Adipocyte (in vitro differentiated cells): ENCODE measurements around the gene BCL2.
"Not testable (repeated sequence)": the region's sequence is repeated elsewhere in the genome, so short reads cannot be mapped to it uniquely, and the experiment has no call there.

Source experiments
- DNase-seq: peaks from one replicate; pipeline ENCODE4 v3.0.0-alpha.2; 2015; ENCODE audit warnings: low read depth
- H3K27me3 ChIP-seq: replicated peaks from 2 replicates; pipeline ENCODE4 v1.7.0; 2013; ENCODE audit warnings: mild to moderate bottlenecking, low read length, moderate library complexity; ENCODE audit not compliant: control insufficient read depth, insufficient read depth
- H3K36me3 ChIP-seq: 2 replicates; pipeline ENCODE4 v1.7.0; 2013; ENCODE audit warnings: low read length, mild to moderate bottlenecking, moderate library complexity; ENCODE audit not compliant: control insufficient read depth, insufficient read depth, severe bottlenecking
- H3K4me1 ChIP-seq: 2 replicates; pipeline ENCODE4 v1.7.0; 2013; ENCODE audit warnings: mild to moderate bottlenecking, low read length, moderate library complexity; ENCODE audit not compliant: control insufficient read depth, insufficient read depth
- H3K4me3 ChIP-seq: 2 replicates; pipeline ENCODE4 v1.7.0; 2013; ENCODE audit warnings: mild to moderate bottlenecking, low read length, moderate library complexity
- H3K9ac ChIP-seq: 2 replicates; pipeline ENCODE4 v1.7.0; 2013; ENCODE audit warnings: mild to moderate bottlenecking, low read length, moderate library complexity
- H3K9me3 ChIP-seq: 2 replicates; pipeline ENCODE4 v1.7.0; 2013; ENCODE audit warnings: mild to moderate bottlenecking, low read length, moderate library complexity; ENCODE audit not compliant: control insufficient read depth

BCL2 gene

DNA sequence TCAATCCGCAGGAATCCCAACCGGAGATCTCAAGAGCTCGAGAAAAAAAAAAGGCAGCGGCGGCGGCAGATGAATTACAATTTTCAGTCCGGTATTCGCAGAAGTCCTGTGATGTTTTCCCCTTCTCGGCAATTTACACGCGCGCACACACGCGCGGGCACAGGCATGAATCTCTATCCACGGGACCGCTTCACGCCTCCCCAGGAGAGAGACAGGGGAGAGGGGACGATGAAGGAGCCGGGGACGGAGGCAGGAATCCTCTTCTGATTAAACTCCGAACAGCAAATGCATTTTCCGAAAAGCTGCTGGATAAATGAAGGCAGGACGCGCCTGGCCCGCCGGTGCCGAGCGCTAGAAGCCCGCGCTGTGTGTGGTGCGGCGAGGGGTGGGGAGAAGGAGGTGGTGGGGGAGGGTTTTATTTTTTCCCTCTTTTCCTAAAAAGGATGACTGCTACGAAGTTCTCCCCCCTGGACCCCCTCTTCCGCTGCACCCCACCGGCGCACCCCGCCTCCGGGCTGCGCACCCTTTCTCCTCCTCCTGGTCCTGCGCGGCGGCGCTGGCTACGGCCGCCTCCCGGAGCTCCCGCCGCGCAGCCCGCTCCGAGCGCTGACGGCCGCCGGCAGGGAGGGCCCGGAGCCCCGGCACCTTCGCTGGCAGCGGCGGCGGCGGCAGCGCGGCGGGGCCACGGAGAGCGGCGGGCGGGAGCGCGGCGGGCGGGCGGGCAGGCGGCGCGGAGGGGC is at the start of gene BCL2:
TSS of gene BCL2 (minus strand) at position 387 of the 740 bp plus-strand sequence.
- DNase-seq = peak; percentile 84
- H3K36me3 ChIP-seq = no peaks in the 10 kb centered on the region
- no peaks in the 10 kb centered on the region for H3K27me3 ChIP-seq
- H3K9me3 ChIP-seq = no peaks in the 10 kb centered on the region
- H3K4me1 ChIP-seq = peaks cover 31% of the 10 kb centered on the region
- H3K4me3 ChIP-seq = peak within 1 kb of the TSS; percentile 89
- peak within 1 kb of the TSS; percentile 88 for H3K9ac ChIP-seq

DNA sequence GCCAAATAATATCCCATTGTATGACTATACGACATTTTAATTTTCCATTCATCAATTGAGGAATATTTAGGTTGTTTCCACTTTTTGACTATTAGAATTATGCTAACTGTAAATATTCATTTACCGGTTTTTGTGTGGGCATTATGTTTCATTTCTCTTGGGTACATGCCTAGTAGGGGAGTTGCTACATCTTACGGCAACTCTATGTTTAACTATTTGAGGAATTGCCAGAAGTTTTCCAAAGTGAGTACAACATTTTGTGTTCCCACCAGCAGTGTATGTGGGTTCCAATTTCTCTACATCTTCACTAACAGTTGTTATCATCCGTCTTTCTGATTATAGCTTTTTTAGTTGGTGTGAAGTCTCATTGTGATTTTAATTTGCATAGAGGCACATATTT is 49.0 kb upstream of the BCL2 start:
- Histone ChIP-seq H3K9ac (peak overlapping the region; percentile 95), H3K4me1 (peaks cover 24% of the 10 kb centered on the region), H3K4me3 (peak overlapping the region; percentile 99), H3K27me3 (no peaks in the 10 kb centered on the region), H3K9me3 (no peaks in the 10 kb centered on the region), H3K36me3 (no peaks in the 10 kb centered on the region)
- DNase-seq = peak; percentile 37

DNA sequence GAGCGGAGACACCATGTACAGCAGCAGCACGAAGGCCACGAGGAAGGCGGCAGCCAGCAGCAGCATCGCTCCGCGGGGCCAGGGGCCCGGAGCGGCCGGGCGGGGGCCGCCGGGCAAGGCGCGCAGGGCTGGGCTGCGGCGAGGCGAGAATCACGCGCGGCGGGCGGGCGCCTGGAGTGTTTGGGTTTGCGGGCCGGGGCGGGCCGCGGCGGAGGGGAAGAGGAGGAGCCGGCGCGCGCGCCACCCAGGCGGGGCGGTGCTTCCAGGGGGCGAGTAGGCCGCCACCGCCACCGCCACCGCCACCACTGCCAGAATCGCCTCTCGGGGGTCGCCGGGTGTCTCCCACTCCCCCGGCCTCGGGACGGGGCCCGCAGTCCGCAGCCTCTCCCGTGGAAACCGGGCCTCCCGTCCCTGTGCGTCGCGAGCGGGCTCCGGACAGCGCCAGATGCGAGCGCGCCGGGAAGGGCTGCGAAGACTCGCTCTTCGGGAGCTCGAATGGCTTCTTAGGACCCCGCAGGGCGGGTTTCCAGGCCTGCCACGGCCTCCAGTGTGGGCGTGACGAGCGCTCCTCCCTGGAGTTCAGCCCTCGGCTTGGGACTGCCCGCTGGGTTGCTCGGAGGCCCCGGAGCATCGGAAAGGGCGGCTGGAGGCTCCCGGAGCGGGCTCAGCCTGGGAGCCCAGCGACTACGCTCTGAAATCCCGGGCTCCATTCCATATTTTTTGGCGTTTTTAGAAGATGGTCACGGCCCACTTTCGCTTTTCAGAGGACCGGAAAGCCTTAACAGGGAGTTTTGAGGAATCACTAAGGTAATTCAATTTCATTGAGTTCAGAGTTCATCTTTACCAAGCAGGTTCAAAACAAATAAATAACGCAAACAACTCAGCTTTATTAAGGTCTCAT is 47.7 kb upstream of the BCL2 start, which contains the start of gene KDSR:
TSS of gene KDSR (minus strand) at position 154 of the 901 bp plus-strand sequence. CDS start at position 66, 88 bp downstream.
- H3K4me1 ChIP-seq = peaks cover 24% of the 10 kb centered on the region
- DNase-seq = peak; percentile 99
- no peaks in the 10 kb centered on the region for H3K9me3 ChIP-seq
- peaks cover 5% of the 10 kb centered on the region for H3K36me3 ChIP-seq
- H3K4me3 ChIP-seq = peak within 1 kb of the TSS; percentile 99
- H3K9ac ChIP-seq = peak within 1 kb of the TSS; percentile 95
- no peaks in the 10 kb centered on the region for H3K27me3 ChIP-seq

DNA sequence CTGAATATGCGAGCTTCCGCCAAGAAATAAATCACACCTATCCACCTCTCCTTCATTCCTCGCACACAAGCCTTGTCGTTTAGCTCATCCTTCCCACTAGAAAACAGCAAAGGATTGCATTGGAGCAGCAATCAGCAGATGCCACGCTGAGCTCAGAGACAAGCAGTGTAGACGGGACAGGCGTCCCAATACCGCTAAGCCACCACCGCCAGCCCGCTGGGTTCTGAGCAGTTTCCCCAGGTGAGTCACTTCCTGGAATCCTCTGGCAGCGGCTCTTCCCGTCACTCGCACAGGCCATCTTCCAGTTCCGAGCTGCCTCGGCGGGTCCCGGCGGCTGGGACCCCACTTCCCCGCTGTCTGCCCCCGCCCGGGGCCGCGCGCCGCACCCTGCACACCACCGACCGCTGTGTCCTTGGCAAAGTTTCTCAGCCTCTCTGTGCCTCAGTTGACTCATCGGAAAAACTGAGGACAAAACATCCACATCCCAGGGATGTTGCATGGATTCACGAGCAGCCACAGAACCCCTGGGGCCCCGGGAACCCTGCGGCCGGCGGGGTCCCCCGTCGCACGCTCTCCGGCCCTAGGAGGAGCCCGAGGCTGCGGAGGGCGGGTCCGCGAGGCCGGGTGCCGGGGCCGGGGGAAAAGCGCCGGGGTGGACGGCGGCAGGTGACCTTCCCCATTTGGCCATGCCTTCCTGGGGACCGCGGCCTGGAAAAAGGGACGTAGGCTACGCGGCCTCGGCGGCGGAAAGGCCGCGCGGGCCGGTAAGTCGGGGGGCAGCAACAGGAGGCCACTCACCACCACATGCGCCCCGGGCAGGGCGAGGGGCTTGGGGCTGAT is 46.9 kb upstream of the BCL2 start:
- Histone ChIP-seq H3K36me3 (peaks cover 12% of the 10 kb centered on the region), H3K9me3 (no peaks in the 10 kb centered on the region), H3K27me3 (no peaks in the 10 kb centered on the region), H3K4me1 (peaks cover 24% of the 10 kb centered on the region), H3K9ac (peak overlapping the region; percentile 95), H3K4me3 (peak overlapping the region; percentile 99)
- DNase-seq = peak; percentile 74

DNA sequence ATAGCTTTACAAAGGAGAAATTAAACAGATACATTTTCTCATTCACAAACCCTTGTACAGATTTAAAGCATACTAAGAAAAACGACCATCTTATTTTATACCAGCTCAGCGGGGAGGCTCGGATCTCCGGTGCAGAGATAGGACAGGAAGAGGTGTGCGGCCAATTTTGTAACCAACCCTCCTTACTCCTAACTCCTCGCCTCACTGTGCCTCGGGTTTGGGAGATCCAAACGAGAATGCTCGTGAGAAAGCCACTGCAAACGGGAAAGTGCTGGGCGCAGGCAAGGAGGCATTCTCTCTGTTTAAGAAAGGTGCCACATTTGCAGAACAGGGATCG is 46.3 kb upstream of the BCL2 start:
- Histone ChIP-seq H3K36me3 (peaks cover 15% of the 10 kb centered on the region), H3K9me3 (no peaks in the 10 kb centered on the region), H3K9ac (peak overlapping the region; percentile 95), H3K27me3 (no peaks in the 10 kb centered on the region), H3K4me3 (peak overlapping the region; percentile 99), H3K4me1 (peaks cover 24% of the 10 kb centered on the region)
- DNase-seq = peak; percentile 48

DNA sequence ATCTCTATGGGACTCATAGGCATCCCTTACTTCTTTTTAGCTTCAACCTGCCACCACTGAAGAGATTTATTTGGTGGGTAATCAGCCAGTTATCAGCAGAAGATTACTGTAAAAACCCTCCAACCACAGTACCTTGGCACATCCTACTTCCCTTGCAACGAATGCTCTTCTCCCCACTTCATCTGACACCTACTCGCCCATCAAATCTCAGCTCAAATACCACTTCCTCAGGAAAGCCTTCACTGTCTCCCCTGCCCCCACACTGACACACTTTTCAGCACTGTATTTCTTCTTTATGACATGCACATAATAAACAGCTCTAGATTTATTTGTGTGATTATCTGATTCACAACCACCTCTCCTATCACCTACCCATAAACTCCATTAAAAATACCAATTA is 44.4 kb upstream of the BCL2 start:
- no peak overlapping the region for H3K4me3 ChIP-seq
- H3K27me3 ChIP-seq = no peaks in the 10 kb centered on the region
- no peak for DNase-seq
- H3K36me3 ChIP-seq = peaks cover 32% of the 10 kb centered on the region
- no peak overlapping the region for H3K9ac ChIP-seq
- no peaks in the 10 kb centered on the region for H3K9me3 ChIP-seq
- peaks cover 21% of the 10 kb centered on the region for H3K4me1 ChIP-seq

DNA sequence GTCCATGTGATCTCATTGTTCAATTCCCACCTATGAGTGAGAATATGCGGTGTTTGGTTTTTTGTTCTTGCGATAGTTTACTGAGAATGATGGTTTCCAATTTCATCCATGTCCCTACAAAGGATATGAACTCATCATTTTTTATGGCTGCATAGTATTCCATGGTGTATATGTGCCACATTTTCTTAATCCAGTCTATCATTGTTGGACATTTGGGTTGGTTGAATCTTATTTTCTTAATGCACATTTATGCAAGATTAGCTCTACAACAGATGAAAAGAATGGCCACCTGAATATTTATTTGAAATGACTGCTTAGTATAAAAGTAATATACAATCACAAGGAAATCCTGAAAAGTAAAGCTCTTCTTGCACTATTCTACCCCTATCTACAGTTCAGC is 43.9 kb upstream of the BCL2 start:
- H3K27me3 ChIP-seq, H3K9ac ChIP-seq, DNase-seq, H3K4me3 ChIP-seq, H3K9me3 ChIP-seq: not testable (repeated sequence)
- H3K36me3 ChIP-seq = peaks cover 33% of the 10 kb centered on the region
- H3K4me1 ChIP-seq = peaks cover 15% of the 10 kb centered on the region

DNA sequence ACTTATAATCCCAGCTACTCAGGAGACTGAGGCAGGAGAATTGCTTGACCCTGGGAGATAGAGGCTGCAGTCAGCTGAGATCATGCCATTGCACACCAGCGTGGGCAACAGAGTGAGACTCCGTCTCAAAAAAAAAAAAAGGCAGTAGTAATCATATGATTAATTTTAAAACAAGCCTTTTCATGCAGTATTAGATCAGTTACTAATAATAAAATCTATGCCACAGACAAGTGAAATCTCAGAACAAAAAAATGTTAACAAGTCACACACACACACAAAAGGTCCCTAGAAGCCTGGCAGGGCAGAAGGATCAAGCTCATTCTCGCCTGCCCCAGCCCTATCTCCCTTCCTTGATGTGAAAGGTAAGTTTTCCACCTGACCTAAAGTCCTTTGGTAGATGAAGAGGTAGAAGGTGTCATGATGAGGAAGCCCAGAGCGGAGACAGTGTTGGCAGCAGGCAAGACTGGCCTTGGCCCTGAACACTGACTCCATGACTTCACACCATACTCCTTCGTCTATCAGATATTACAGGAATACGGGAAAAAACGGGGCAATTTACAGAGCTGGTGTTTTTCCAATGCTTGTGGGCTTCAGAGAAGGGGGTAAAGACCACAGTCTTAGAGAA is 36.8 kb upstream of the BCL2 start:
- Histone ChIP-seq H3K4me3 (no peak overlapping the region), H3K4me1 (no peaks in the 10 kb centered on the region), H3K9me3 (no peaks in the 10 kb centered on the region), H3K27me3 (no peaks in the 10 kb centered on the region), H3K9ac (no peak overlapping the region), H3K36me3 (peaks cover 88% of the 10 kb centered on the region)
- no peak for DNase-seq

DNA sequence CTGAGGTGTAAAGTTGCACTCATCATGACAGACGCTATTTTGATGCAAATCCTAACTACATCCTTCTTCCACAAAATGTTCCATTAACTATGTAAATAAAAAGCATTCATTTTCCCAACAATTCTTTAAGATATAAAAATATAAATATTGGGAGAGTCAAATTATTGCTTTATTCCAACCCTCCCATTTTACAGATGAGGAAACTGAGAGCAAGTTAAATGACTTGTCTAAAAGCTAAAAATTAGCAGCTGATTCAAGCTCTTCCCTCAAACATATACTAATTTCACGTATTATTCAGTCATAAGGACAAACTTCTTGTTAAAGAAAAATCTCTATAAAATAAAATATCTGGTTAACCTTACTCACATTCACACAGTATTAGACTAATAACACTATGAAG is 30.7 kb upstream of the BCL2 start:
- Histone ChIP-seq H3K9me3 (no peaks in the 10 kb centered on the region), H3K36me3 (peaks cover 88% of the 10 kb centered on the region)

DNA sequence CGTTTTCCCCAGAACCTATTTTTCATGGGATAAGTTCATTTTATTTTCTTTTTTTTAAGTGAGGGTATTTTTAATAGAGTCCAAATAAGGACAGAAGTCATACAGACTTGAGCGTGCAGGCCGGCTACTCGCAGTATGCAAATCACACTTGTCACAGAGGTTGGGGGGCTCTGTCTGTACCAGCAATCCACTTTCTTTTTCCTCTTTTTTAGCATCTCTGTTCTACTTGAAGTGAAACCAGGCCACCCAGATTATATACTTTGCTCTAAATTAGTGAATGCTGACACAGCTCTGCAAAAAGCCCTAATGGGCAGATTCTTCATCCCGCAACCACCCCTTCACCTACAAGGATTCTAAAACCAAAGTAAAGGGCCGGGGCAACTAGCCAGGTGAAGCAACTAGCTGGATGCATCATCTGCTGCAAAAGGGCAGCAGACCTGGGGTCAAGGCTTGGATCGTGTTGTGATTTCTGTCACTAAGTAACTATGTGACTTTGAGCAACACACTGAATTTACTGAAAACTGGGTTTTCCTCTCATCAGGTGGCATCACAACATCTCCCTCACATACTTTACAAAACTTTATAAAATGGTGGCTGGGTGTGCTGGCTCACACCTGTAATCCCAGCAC is 29.1 kb upstream of the BCL2 start:
- peaks cover 86% of the 10 kb centered on the region for H3K36me3 ChIP-seq
- peaks cover 6% of the 10 kb centered on the region for H3K4me1 ChIP-seq
- H3K9me3 ChIP-seq = no peaks in the 10 kb centered on the region
- H3K4me3 ChIP-seq = no peak overlapping the region
- no peak overlapping the region for H3K9ac ChIP-seq
- DNase-seq = no peak
- H3K27me3 ChIP-seq = no peaks in the 10 kb centered on the region

More for the DNA sequence above, 30.7 kb upstream of the BCL2 start:
- no peak for DNase-seq
- no peak overlapping the region for H3K4me3 ChIP-seq
- H3K9ac ChIP-seq = no peak overlapping the region
- H3K4me1 ChIP-seq = peaks cover under 1% of the 10 kb centered on the region
- no peaks in the 10 kb centered on the region for H3K27me3 ChIP-seq
